Omental fat pad (tissue), 4 donors: ENCODE measurements around the gene ABHD4. TPM values are rescaled to one million over a fixed set of nuclear protein-coding genes. Genes with fewer than 3 reads are reported as not detected.

ENCODE experiments used
- ATAC-seq: fragments of 150-250 bp; one replicate; pipeline ENCODE4 v1.9.1; 2016; ENCODE audit warnings: mild to moderate bottlenecking, moderate library complexity; ENCODE audit not compliant: low FRiP score
- DNase-seq: peaks from one replicate; pipeline ENCODE4 v3.0.0-alpha.2; 2019; ENCODE audit warnings: low spot score
- CTCF ChIP-seq, 3 donors: fragments of 450-650 bp; IDR thresholded peaks; one replicate each; pipeline ENCODE4 v1.5.1; 2016 to 2017; ENCODE audit warnings: antibody characterized with exemption in 3 of 3, mild to moderate bottlenecking in 3 of 3, moderate library complexity in 2 of 3
- total RNA-seq, 4 donors: library from RNA; depleted of rRNA; stranded (reverse); fragments of >200 nt; gene quantifications; one replicate each; pipeline ENCODE4 v1.1.0, GENCODE V29; 2016

Gene ABHD4
- total RNA-seq, 4 donors from 2014 or later = 14.9 to 33.5 (median 21.1) TPM

- no peak for ATAC-seq
- TF ChIP-seq CTCF (IDR thresholded peaks at IDR 0.05) = no peak
Measured at GRCh38 chr14:22641846-22642245, 43.7 kb downstream of the ABHD4 start.

GRCh38 chr14:22644305-22644635, 46.2 kb downstream of the ABHD4 start, which contains the start of gene OR6J1:
TSS of gene OR6J1 (minus strand) at chr14:22644352. CDS start at chr14:22634811, 9,541 bp downstream.
- ATAC-seq (no peak), DNase-seq (no peak)
- no peak for TF ChIP-seq CTCF (IDR thresholded peaks at IDR 0.05)

More at GRCh38 chr14:22641846-22642245, 43.7 kb downstream of the ABHD4 start:
- DNase-seq = no peak

GRCh38 chr14:22646570-22647254, 48.6 kb downstream of the ABHD4 start:
- TF ChIP-seq CTCF (IDR thresholded peaks at IDR 0.05) = no peak
- ATAC-seq = no peak
- no peak for DNase-seq

- TF ChIP-seq CTCF (IDR thresholded peaks at IDR 0.05) = no peak
- no peak for DNase-seq
- no peak for ATAC-seq
Measured at GRCh38 chr14:22648506-22648905, 50.4 kb downstream of the ABHD4 start.

- no peak for ATAC-seq
- TF ChIP-seq CTCF (IDR thresholded peaks at IDR 0.05) = no peak
- DNase-seq = no peak
Measured at GRCh38 chr14:22650046-22650739, 52.1 kb downstream of the ABHD4 start.

GRCh38 chr14:22650960-22651521, 52.9 kb downstream of the ABHD4 start:
- DNase-seq (no peak), ATAC-seq (no peak)
- TF ChIP-seq CTCF (IDR thresholded peaks at IDR 0.05) = no peak
